CD4-positive, alpha-beta T cell treated with Interleukin-10 for 1 hour (primary cell): ENCODE data around the gene TMEM209.

Source experiments
- DNase-seq: peaks from one replicate; pipeline ENCODE4 v3.0.0-alpha.2; 2020

TMEM209 gene

DNA sequence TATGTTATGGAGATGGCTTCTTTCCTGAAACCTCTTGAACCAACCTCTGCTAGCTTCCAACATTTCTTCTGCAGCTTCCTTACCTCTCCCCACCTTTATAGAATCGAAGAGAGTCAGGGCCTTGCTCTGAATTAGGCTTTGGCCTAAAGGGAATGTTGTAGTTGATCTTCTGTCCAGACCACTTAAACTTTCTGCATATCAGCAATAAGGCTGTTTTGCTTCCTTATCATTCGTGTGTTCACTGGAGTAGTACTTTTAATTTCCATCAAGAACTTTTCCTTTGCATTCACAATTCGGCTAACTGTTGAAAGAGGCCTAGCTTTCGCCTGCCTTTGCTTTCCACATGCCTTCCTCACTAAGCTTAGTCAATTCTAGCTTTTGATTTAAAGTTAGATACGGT is 86.9 kb downstream of the TMEM209 start:
- no peak for DNase-seq

GRCh38 chr7:130114776-130115175 is 90.4 kb downstream of the TMEM209 start:
- DNase-seq = no peak
